ENCODE results near the gene LAMB3. TPM values are rescaled to one million over a fixed set of nuclear protein-coding genes. Genes with fewer than 3 reads are reported as not detected.
"Not testable (repeated sequence)": the region's sequence is repeated elsewhere in the genome, so short reads cannot be mapped to it uniquely, and the experiment has no call there.

Gene LAMB3
- 10 to 100 TPM in 2 of 6 experiments, 1 to 10 TPM in 4; 8.0 to 10.3 (median 9.8) TPM for total RNA-seq (2021; fragmentation: NEBNext Ultra II Directional; extraction: Animal tissue kit (Norgen Biotek cat#: 25700))
- long read RNA-seq, full-length matches to known transcripts = 3 of 4 reads
- long read RNA-seq, partial matches to known transcripts = 0 of 4 reads
- long read RNA-seq, other reads (novel, unspliced or antisense) = 1 of 4 reads

DNA sequence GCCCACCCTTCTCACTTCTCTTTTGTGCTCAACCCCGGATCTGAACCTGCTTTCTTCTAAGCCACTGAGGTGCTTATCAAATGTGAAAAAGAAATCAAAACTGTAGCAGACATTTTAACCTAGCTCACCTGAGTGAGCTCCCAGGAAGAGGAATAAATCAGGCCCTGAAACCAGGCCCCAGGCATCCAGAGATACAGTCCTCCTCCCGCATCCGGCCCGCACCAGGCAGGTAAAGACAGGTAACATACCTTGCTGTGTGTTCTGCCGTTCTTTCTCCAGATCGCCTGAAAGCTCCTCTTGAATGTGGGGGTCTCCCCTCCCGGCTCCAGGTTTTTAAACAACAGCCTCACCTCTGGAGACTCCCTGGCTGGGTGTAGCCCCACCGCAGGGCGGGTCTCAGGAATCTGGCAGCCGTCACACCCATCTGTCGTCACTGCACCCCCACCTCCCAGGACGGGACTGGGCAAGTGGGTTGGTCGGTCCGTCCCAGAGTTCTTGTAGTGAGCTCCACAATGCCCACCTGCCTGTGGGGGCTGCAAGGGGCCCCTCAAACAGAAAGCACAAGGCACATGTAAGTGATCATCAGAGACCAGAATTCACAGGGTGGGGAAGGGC lies at the start of gene LAMB3:
LAMB3 (minus strand) TSS at position 305 of the 615 bp plus-strand sequence. CDS start 1,481 bp downstream, outside the sequence.
- peak within 1 kb of the TSS; percentile 6; the same call in 1 of the 2 replicates for H3K4me3 Mint-ChIP-seq
- DNase-seq = no peak

DNA sequence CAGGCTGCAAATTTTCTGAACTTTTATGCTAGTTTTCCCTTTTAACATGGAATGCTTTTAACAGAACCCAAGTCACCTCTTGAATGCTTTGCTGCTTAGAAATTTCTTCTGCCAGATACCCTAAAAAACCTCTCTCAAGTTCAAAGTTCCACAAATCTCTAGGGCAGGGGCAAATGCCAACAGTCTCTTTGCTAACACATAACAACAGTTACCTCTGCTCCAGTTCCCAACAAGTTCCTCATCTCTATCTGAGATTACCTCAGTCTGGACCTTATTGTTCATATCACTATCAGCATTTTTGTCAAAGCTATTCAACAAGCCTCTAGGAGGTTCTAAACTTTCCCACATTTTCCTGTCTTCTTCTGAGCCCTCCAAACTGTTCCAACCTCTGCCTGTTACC lies 48.5 kb upstream of the LAMB3 start:
- H3K27ac Mint-ChIP-seq; H3K4me1 Mint-ChIP-seq (ENCODE audit: low read depth); H3K4me3 Mint-ChIP-seq; DNase-seq; H3K9me3 Mint-ChIP-seq; H3K36me3 Mint-ChIP-seq (ENCODE audit: low read depth): not testable (repeated sequence)
- H3K27me3 Mint-ChIP-seq (ENCODE audit: insufficient read depth) = peaks cover 38% of the 10 kb centered on the region

More for the DNA sequence above, at the start of gene LAMB3:
- Mint-ChIP-seq H3K9me3 (no peaks in the 10 kb centered on the region), H3K27ac (peak within 1 kb of the TSS; percentile 84), H3K27me3 (ENCODE audit: insufficient read depth) (no peaks in the 10 kb centered on the region; the same call in none of the 2 replicates), H3K4me1 (ENCODE audit: low read depth) (peaks cover 62% of the 10 kb centered on the region), H3K36me3 (ENCODE audit: low read depth) (no peaks in the 10 kb centered on the region)
- TF ChIP-seq, protein P1, sequence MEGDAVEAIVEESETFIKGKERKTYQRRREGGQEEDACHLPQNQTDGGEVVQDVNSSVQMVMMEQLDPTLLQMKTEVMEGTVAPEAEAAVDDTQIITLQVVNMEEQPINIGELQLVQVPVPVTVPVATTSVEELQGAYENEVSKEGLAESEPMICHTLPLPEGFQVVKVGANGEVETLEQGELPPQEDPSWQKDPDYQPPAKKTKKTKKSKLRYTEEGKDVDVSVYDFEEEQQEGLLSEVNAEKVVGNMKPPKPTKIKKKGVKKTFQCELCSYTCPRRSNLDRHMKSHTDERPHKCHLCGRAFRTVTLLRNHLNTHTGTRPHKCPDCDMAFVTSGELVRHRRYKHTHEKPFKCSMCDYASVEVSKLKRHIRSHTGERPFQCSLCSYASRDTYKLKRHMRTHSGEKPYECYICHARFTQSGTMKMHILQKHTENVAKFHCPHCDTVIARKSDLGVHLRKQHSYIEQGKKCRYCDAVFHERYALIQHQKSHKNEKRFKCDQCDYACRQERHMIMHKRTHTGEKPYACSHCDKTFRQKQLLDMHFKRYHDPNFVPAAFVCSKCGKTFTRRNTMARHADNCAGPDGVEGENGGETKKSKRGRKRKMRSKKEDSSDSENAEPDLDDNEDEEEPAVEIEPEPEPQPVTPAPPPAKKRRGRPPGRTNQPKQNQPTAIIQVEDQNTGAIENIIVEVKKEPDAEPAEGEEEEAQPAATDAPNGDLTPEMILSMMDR (IDR thresholded peaks at IDR 0.05) = no peak

DNA sequence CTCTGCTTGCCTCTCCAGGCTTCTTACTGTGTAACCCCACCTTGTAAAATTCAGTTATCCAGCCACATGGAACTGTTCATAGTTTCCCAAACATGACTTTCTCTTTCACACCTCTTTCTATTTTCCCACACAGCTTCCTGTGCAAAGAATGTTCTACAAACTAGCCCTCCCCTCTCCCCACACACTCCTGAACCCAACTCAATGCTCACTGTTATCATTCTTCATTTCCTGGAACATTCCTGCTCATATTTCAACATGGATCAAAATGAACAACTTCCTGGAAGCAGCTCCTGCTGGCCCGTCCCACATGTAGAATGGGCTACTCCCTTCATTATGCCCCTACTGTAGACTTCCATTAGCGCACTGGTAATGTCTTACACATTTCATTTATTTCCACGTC lies 44.9 kb upstream of the LAMB3 start:
- Mint-ChIP-seq H3K36me3 (ENCODE audit: low read depth) (no peaks in the 10 kb centered on the region), H3K9me3 (no peaks in the 10 kb centered on the region), H3K4me1 (ENCODE audit: low read depth) (peaks cover 10% of the 10 kb centered on the region), H3K4me3 (no peak overlapping the region), H3K27ac (no peak overlapping the region), H3K27me3 (ENCODE audit: insufficient read depth) (peaks cover 35% of the 10 kb centered on the region)
- no peak for DNase-seq
- TF ChIP-seq, protein P1 (IDR thresholded peaks at IDR 0.05) = no peak

DNA sequence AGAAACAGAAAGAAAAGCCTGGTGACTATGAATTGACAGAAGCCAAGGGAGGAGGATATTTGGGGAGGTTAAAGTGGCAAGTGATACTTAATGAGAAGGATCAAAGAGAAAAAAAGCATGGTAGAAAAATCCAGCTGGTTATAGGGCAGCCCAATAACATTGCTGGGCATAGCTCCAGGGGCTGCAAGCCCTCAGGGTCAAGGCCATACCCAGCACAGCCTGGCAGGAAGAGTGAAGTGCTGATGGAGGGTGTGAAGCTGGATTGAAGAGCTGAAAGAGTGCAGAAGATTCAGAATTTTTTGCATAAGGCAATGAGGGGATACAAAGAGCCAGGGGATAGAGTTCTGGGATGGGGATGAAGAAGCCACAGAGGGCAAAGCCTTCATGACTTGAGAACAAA lies 44.4 kb upstream of the LAMB3 start:
- Mint-ChIP-seq H3K9me3 (no peaks in the 10 kb centered on the region), H3K4me3 (no peak overlapping the region), H3K27ac (no peak overlapping the region), H3K27me3 (ENCODE audit: insufficient read depth) (peaks cover 31% of the 10 kb centered on the region), H3K36me3 (ENCODE audit: low read depth) (no peaks in the 10 kb centered on the region), H3K4me1 (ENCODE audit: low read depth) (peaks cover 11% of the 10 kb centered on the region)
- no peak for DNase-seq
- TF ChIP-seq, protein P1 (IDR thresholded peaks at IDR 0.05) = no peak

DNA sequence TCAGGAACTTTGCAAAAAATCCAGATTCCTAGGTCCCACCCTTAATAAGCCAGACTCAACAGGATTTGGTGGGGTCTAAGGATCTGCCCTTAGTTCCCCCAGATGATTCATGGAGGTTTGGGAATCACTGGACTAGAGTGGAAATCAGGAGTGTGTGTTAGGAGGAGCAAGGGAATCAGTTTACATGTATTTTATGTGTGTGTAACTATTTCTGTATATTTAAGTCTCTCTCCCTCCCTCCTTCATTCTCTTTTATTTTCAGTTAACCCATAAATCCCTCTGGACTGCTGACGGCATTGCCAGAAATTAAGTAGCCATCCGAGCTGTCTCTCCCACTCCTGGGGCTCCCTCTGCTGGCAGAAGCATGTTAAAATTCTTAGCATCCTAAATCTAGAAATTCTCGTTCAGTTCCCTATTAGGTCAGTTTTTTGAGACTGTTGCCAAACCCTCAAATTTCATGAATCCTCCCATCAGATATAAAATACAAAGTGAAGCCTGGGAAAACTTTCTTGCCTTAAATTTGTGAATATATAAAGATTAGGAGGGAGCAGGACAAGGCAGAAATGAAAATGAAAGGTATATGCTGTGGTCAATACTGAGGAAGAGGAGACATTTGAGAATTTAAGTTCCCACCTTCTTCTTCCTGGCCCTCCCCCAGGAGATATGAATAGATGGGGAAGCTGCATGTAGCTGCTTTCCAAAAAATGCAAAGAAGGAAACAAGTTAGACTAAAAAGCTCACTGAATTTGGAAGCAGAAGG lies 40.7 kb upstream of the LAMB3 start:
- H3K27ac Mint-ChIP-seq = no peak overlapping the region
- peak; percentile 77 for DNase-seq
- H3K27me3 Mint-ChIP-seq (ENCODE audit: insufficient read depth) = peaks cover 12% of the 10 kb centered on the region
- no peaks in the 10 kb centered on the region for H3K36me3 Mint-ChIP-seq (ENCODE audit: low read depth)
- TF ChIP-seq, protein P1 (IDR thresholded peaks at IDR 0.05) = peak; percentile 95
- no peak overlapping the region for H3K4me3 Mint-ChIP-seq
- no peaks in the 10 kb centered on the region for H3K9me3 Mint-ChIP-seq
- H3K4me1 Mint-ChIP-seq (ENCODE audit: low read depth) = peaks cover 30% of the 10 kb centered on the region

DNA sequence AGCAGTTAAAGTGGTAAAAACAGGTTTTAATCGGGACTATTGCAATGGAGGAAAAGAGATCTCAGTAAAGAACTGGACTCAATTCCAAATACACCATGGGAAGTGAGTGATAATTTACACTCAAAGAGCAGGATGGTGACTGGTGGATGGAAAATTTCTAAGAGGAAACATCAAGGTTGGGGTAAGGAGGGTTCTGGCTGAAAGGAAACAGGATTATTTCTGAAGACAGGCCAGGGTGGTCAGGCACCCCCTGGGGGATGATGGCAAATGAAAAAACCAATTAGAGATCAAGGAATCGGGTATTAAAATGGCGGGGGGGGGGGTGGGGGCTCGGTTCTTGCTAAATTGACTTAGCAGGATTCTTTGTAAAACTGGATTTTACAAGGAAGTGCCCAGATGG lies 40.1 kb upstream of the LAMB3 start:
- Mint-ChIP-seq H3K36me3 (ENCODE audit: low read depth) (no peaks in the 10 kb centered on the region), H3K4me3 (no peak overlapping the region), H3K27ac (no peak overlapping the region), H3K4me1 (ENCODE audit: low read depth) (peaks cover 36% of the 10 kb centered on the region), H3K9me3 (no peaks in the 10 kb centered on the region), H3K27me3 (ENCODE audit: insufficient read depth) (peaks cover 12% of the 10 kb centered on the region)
- no peak for DNase-seq
- TF ChIP-seq, protein P1 (IDR thresholded peaks at IDR 0.05) = no peak

All from HFFc6 (cell line).